ENCODE results near the gene MIS18A. TPM values are rescaled to one million over a fixed set of nuclear protein-coding genes. Genes with fewer than 3 reads are reported as not detected.

Gene MIS18A
- total and polyA plus RNA-seq, 10 of the 15 experiments (the other 5 are each of a cell fraction or from before 2014, with no cell fraction given) = 6.5 to 48.9 (median 24.8) TPM

DNA sequence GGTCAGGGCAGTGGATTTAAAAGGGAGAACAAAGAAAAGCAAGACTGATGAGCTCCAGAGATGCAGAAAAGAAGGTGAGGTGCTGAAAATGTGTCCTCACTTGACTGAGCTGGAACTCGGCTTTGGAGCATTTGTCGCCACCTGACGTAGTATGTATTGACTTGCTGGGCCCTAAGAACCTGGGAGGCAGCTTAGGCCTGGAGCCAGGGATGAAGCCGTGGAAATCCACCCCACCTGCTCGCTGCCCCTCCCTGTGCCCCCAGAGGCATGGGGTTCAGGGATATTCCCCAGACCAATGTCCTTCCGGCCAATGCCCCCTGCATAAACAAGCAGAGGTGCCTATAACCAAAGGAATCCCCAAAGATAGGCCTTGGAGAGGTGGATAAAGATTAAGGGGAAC is 34.1 kb upstream of the MIS18A start (continued):
- TF ChIP-seq CEBPB (IDR thresholded peaks at IDR 0.05; ENCODE audit: borderline replicate concordance in 1 of 2, low read depth in 2 of 2, low read length in 2 of 2) = no peak
- TF ChIP-seq KLF5 (IDR thresholded peaks at IDR 0.05; ENCODE audit: partially characterized antibody) = no peak
- no peak for TF ChIP-seq GABPA (IDR thresholded peaks at IDR 0.05; ENCODE audit: low read depth)
- TF ChIP-seq, protein P1, sequence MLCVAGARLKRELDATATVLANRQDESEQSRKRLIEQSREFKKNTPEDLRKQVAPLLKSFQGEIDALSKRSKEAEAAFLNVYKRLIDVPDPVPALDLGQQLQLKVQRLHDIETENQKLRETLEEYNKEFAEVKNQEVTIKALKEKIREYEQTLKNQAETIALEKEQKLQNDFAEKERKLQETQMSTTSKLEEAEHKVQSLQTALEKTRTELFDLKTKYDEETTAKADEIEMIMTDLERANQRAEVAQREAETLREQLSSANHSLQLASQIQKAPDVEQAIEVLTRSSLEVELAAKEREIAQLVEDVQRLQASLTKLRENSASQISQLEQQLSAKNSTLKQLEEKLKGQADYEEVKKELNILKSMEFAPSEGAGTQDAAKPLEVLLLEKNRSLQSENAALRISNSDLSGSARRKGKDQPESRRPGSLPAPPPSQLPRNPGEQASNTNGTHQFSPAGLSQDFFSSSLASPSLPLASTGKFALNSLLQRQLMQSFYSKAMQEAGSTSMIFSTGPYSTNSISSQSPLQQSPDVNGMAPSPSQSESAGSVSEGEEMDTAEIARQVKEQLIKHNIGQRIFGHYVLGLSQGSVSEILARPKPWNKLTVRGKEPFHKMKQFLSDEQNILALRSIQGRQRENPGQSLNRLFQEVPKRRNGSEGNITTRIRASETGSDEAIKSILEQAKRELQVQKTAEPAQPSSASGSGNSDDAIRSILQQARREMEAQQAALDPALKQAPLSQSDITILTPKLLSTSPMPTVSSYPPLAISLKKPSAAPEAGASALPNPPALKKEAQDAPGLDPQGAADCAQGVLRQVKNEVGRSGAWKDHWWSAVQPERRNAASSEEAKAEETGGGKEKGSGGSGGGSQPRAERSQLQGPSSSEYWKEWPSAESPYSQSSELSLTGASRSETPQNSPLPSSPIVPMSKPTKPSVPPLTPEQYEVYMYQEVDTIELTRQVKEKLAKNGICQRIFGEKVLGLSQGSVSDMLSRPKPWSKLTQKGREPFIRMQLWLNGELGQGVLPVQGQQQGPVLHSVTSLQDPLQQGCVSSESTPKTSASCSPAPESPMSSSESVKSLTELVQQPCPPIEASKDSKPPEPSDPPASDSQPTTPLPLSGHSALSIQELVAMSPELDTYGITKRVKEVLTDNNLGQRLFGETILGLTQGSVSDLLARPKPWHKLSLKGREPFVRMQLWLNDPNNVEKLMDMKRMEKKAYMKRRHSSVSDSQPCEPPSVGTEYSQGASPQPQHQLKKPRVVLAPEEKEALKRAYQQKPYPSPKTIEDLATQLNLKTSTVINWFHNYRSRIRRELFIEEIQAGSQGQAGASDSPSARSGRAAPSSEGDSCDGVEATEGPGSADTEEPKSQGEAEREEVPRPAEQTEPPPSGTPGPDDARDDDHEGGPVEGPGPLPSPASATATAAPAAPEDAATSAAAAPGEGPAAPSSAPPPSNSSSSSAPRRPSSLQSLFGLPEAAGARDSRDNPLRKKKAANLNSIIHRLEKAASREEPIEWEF (IDR thresholded peaks at IDR 0.05; ENCODE audit: insufficient replicate concordance, low read depth, low read length) = no peak
- TF ChIP-seq SIX5 (IDR thresholded peaks at IDR 0.05; ENCODE audit: low read depth, low read length, severe bottlenecking) = no peak
- no peak for TF ChIP-seq BMI1 (IDR thresholded peaks at IDR 0.05; ENCODE audit: borderline replicate concordance)
- TF ChIP-seq, protein P2, sequence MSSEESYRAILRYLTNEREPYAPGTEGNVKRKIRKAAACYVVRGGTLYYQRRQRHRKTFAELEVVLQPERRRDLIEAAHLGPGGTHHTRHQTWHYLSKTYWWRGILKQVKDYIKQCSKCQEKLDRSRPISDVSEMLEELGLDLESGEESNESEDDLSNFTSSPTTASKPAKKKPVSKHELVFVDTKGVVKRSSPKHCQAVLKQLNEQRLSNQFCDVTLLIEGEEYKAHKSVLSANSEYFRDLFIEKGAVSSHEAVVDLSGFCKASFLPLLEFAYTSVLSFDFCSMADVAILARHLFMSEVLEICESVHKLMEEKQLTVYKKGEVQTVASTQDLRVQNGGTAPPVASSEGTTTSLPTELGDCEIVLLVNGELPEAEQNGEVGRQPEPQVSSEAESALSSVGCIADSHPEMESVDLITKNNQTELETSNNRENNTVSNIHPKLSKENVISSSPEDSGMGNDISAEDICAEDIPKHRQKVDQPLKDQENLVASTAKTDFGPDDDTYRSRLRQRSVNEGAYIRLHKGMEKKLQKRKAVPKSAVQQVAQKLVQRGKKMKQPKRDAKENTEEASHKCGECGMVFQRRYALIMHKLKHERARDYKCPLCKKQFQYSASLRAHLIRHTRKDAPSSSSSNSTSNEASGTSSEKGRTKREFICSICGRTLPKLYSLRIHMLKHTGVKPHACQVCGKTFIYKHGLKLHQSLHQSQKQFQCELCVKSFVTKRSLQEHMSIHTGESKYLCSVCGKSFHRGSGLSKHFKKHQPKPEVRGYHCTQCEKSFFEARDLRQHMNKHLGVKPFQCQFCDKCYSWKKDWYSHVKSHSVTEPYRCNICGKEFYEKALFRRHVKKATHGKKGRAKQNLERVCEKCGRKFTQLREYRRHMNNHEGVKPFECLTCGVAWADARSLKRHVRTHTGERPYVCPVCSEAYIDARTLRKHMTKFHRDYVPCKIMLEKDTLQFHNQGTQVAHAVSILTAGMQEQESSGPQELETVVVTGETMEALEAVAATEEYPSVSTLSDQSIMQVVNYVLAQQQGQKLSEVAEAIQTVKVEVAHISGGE (CRISPR knock-in tag; IDR thresholded peaks at IDR 0.05) = no peak
- TF ChIP-seq, protein P3, sequence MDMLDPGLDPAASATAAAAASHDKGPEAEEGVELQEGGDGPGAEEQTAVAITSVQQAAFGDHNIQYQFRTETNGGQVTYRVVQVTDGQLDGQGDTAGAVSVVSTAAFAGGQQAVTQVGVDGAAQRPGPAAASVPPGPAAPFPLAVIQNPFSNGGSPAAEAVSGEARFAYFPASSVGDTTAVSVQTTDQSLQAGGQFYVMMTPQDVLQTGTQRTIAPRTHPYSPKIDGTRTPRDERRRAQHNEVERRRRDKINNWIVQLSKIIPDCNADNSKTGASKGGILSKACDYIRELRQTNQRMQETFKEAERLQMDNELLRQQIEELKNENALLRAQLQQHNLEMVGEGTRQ (IDR thresholded peaks at IDR 0.05; ENCODE audit: borderline replicate concordance, low read depth, low read length) = no peak
- no peak for TF ChIP-seq YBX1 (IDR thresholded peaks at IDR 0.05)
- no peak for TF ChIP-seq CBX5 (IDR thresholded peaks at IDR 0.05; ENCODE audit: low read depth)
- TF ChIP-seq, protein P4, sequence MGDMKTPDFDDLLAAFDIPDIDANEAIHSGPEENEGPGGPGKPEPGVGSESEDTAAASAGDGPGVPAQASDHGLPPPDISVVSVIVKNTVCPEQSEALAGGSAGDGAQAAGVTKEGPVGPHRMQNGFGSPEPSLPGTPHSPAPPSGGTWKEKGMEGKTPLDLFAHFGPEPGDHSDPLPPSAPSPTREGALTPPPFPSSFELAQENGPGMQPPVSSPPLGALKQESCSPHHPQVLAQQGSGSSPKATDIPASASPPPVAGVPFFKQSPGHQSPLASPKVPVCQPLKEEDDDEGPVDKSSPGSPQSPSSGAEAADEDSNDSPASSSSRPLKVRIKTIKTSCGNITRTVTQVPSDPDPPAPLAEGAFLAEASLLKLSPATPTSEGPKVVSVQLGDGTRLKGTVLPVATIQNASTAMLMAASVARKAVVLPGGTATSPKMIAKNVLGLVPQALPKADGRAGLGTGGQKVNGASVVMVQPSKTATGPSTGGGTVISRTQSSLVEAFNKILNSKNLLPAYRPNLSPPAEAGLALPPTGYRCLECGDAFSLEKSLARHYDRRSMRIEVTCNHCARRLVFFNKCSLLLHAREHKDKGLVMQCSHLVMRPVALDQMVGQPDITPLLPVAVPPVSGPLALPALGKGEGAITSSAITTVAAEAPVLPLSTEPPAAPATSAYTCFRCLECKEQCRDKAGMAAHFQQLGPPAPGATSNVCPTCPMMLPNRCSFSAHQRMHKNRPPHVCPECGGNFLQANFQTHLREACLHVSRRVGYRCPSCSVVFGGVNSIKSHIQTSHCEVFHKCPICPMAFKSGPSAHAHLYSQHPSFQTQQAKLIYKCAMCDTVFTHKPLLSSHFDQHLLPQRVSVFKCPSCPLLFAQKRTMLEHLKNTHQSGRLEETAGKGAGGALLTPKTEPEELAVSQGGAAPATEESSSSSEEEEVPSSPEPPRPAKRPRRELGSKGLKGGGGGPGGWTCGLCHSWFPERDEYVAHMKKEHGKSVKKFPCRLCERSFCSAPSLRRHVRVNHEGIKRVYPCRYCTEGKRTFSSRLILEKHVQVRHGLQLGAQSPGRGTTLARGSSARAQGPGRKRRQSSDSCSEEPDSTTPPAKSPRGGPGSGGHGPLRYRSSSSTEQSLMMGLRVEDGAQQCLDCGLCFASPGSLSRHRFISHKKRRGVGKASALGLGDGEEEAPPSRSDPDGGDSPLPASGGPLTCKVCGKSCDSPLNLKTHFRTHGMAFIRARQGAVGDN (IDR thresholded peaks at IDR 0.05) = no peak
